NCI-H82 treated with DMSO at 0.1 percent for 48 hours (cell line): ENCODE data around the gene HELT.
"Not testable (repeated sequence)": the region's sequence is repeated elsewhere in the genome, so short reads cannot be mapped to it uniquely, and the experiment has no call there.

ENCODE experiments used
- DNase-seq: peaks from one replicate; lab custom pipeline; 2025; ENCODE audit not compliant: unreplicated experiment; lab: John Stamatoyannopoulos, UW

Gene HELT

GRCh38 chr4:185017964-185018772, at the start of gene HELT:
Gene HELT (plus strand): TSS chr4:185018490. CDS start chr4:185018929, 439 bp downstream.
- peak; percentile 7 for DNase-seq

GRCh38 chr4:184968784-184969201, 49.5 kb upstream of the HELT start:
- no peak for DNase-seq

GRCh38 chr4:184969610-184970009, 48.7 kb upstream of the HELT start:
- no peak for DNase-seq

GRCh38 chr4:184972991-184973390, 45.3 kb upstream of the HELT start:
- no peak for DNase-seq

GRCh38 chr4:184976348-184976747, 41.9 kb upstream of the HELT start:
- DNase-seq, result not testable (repeated sequence)

GRCh38 chr4:184977747-184978146, 40.5 kb upstream of the HELT start:
- no peak for DNase-seq

GRCh38 chr4:184978211-184978610, 40.1 kb upstream of the HELT start:
- DNase-seq, result no peak

GRCh38 chr4:184979461-184980124, 38.7 kb upstream of the HELT start:
- no peak for DNase-seq

- DNase-seq, result no peak
Measured at GRCh38 chr4:184980261-184980660, 38.0 kb upstream of the HELT start.

GRCh38 chr4:184983672-184984356, 34.5 kb upstream of the HELT start:
- peak; percentile 58 for DNase-seq

GRCh38 chr4:184987493-184988031, 30.7 kb upstream of the HELT start:
- no peak for DNase-seq

- DNase-seq, result no peak
Measured at GRCh38 chr4:184988611-184989010, 29.7 kb upstream of the HELT start.

- not testable (repeated sequence) for DNase-seq
Measured at GRCh38 chr4:184989283-184989682, 29.0 kb upstream of the HELT start.

- DNase-seq, result not testable (repeated sequence)
Measured at GRCh38 chr4:184990131-184990530, 28.2 kb upstream of the HELT start.

- no peak for DNase-seq
Measured at GRCh38 chr4:184991860-184992259, 26.4 kb upstream of the HELT start.

GRCh38 chr4:184992422-184992821, 25.9 kb upstream of the HELT start:
- DNase-seq, result no peak

GRCh38 chr4:184993247-184993646, 25.0 kb upstream of the HELT start:
- no peak for DNase-seq

- DNase-seq, result no peak
Measured at GRCh38 chr4:184994010-184994622, 24.2 kb upstream of the HELT start.

- DNase-seq, result no peak
Measured at GRCh38 chr4:184994623-184995010, 23.7 kb upstream of the HELT start.

GRCh38 chr4:184997656-184998055, 20.6 kb upstream of the HELT start:
- DNase-seq, result not testable (repeated sequence)

GRCh38 chr4:185002784-185003183, 15.5 kb upstream of the HELT start:
- no peak for DNase-seq
